ENCODE data around the gene MTR. TPM values are rescaled to one million over a fixed set of nuclear protein-coding genes. Genes with fewer than 3 reads are reported as not detected.

The MTR gene
- total RNA-seq, 1 experiment from 2014 or later, result 35.5 TPM

DNA sequence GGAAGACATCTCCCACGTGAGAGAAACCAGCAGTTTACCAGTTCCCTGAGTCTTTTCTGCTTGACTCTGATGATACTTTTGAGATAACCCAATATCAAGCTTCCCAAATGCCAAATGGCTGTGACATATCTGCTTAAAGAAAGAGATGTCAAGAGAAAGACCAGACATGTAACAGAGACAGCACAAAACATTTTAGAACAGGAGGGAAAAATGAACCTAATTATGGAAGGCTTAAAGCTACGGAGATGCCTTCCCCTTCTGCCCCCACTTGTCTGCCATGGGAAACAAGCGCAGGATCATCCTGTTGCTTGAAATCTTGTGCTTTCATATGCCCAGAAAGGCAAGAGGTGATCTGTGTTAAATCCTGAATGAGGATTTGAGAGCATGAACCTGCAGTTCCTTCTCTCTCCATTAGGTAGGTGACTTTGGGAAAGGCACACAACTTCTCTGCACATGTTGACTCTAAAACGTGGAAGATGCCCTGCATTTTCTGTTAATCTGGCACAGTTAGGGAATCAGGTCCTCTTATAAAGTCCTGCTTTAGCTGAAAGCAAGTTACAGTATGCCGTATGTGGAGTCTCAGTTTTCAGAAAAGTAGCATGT, 46.7 kb upstream of the MTR start:
- no peak overlapping the region for H4K8ac ChIP-seq (replicated peaks; ENCODE audit: insufficient read length, low read depth, low read length)
- no peak overlapping the region for H3K23ac ChIP-seq (ENCODE audit: insufficient read length, low read depth, low read length)
- H2AK5ac ChIP-seq (ENCODE audit: insufficient read length, low read length), result no peak overlapping the region
- H3K4me2 ChIP-seq (ENCODE audit: insufficient read depth, insufficient read length, low read length), result no peak overlapping the region
- no peaks in the 10 kb centered on the region for H3K9me3 ChIP-seq (ENCODE audit: control insufficient read depth, low read depth, low read length)
- H3K4me1 Mint-ChIP-seq, result peaks cover 0 to under 1% of the 10 kb centered on the region in 2 experiments; a peak in 1 of 4 replicates
- no peaks in the 10 kb centered on the region for H3K27me3 Mint-ChIP-seq (ENCODE audit: low read depth)
- no peak overlapping the region for H3T11ph ChIP-seq (ENCODE audit: low read length)
- H3K27ac Mint-ChIP-seq, result no peak overlapping the region
- H2BK20ac ChIP-seq (ENCODE audit: low read depth, low read length, poor library complexity, severe bottlenecking), result no peak overlapping the region
- H3K4me3 Mint-ChIP-seq, result no peak overlapping the region
- no peak overlapping the region for H3K56ac ChIP-seq (ENCODE audit: insufficient read length, low read depth, low read length)
- H2AFZ ChIP-seq (ENCODE audit: low read length), result no peak overlapping the region
- no peaks in the 10 kb centered on the region for H4K20me1 ChIP-seq (ENCODE audit: control insufficient read depth, insufficient read depth, insufficient read length)
- no peak overlapping the region for H2BK12ac ChIP-seq (ENCODE audit: insufficient read length, low read depth, low read length)
- no CpG with 5 or more reads among the region's 5 CpGs for WGBS (ENCODE audit: extremely low coverage, insufficient read length, low lambda C conversion rate)
- H3K14ac ChIP-seq (ENCODE audit: insufficient read depth, low read length), result no peak overlapping the region
- no peak overlapping the region for H2BK120ac ChIP-seq (ENCODE audit: low read depth, low read length, poor library complexity, severe bottlenecking)
- H3K27me3 ChIP-seq (ENCODE audit: insufficient read depth, low read length), result no peaks in the 10 kb centered on the region
- H2BK15ac ChIP-seq (ENCODE audit: low read depth, low read length), result no peak overlapping the region
- TF ChIP-seq CTCF (conservative IDR thresholded peaks at IDR 0.05), result peak; percentile 48; the same call in 2 of the 3 replicates
- H3K4me1 ChIP-seq (ENCODE audit: insufficient read depth, low read length), result no peaks in the 10 kb centered on the region
- no peaks in the 10 kb centered on the region for H3K23me2 ChIP-seq (ENCODE audit: insufficient read length, low read depth, low read length, poor library complexity, severe bottlenecking)
- H4K91ac ChIP-seq (ENCODE audit: insufficient read length, low read depth, low read length), result no peak overlapping the region
- no peaks in the 10 kb centered on the region for H3K9me3 Mint-ChIP-seq
- H3K79me1 ChIP-seq (ENCODE audit: insufficient read depth, low read depth, low read length, poor library complexity, severe bottlenecking), result no peaks in the 10 kb centered on the region
- H3K18ac ChIP-seq (ENCODE audit: insufficient read length, low read depth, low read length), result no peak overlapping the region
- H3K27ac ChIP-seq (ENCODE audit: insufficient read length, low read depth, low read length), result no peak overlapping the region
- no peaks in the 10 kb centered on the region for H3K79me2 ChIP-seq (ENCODE audit: insufficient read depth, low read length)
- no peak overlapping the region for H3K4ac ChIP-seq (ENCODE audit: low read depth, low read length)
- no peak for DNase-seq
- no peak overlapping the region for H2BK5ac ChIP-seq (ENCODE audit: insufficient read length, low read length)
- peaks cover 0 to 4% (median 2%) of the 10 kb centered on the region in 3 experiments; a peak in 1 of 7 replicates for H3K36me3 Mint-ChIP-seq (ENCODE audit: insufficient read depth in 1 of 3, low read depth in 3 of 3)
- no peak overlapping the region for H3K9ac ChIP-seq (ENCODE audit: extremely low read depth, insufficient read length, low read length)
- no peak overlapping the region for H4K5ac ChIP-seq (ENCODE audit: insufficient read length, low read depth, low read length)
